Trophoblast cell (in vitro differentiated cells and primary cell): ENCODE data around the gene A1BG.

Experiments
- DNase-seq, 2 donors: peaks; one replicate each; pipeline ENCODE4 v3.0.0-alpha.2; 2016
- H2AFZ ChIP-seq: 2 replicates; pipeline ENCODE4 v1.6.1; 2013; ENCODE audit warnings: low read length, moderate library complexity, mild to moderate bottlenecking; ENCODE audit not compliant: insufficient read depth, poor library complexity
- H2AK5ac ChIP-seq: 2 replicates; pipeline ENCODE4 v1.6.1; 2013; ENCODE audit warnings: mild to moderate bottlenecking, low read length
- H2BK120ac ChIP-seq: 2 replicates; pipeline ENCODE4 v1.6.1; 2013; ENCODE audit warnings: low read length, mild to moderate bottlenecking, moderate library complexity; ENCODE audit not compliant: insufficient read depth, poor library complexity
- H2BK12ac ChIP-seq: 2 replicates; pipeline ENCODE4 v1.6.1; 2013; ENCODE audit warnings: mild to moderate bottlenecking, low read length, moderate library complexity
- H2BK5ac ChIP-seq: 2 replicates; pipeline ENCODE4 v1.6.1; 2013; ENCODE audit warnings: low read length, low read depth, moderate library complexity, mild to moderate bottlenecking; ENCODE audit not compliant: poor library complexity
- H3K14ac ChIP-seq: 2 replicates; pipeline ENCODE4 v1.6.1; 2013; ENCODE audit warnings: mild to moderate bottlenecking, low read length
- H3K18ac ChIP-seq: 2 replicates; pipeline ENCODE4 v1.6.1; 2013; ENCODE audit warnings: mild to moderate bottlenecking, low read length
- H3K23ac ChIP-seq: 2 replicates; pipeline ENCODE4 v1.6.1; 2013; ENCODE audit warnings: low read length
- H3K27ac ChIP-seq: 2 replicates; pipeline ENCODE4 v1.5.1; 2013; ENCODE audit warnings: low read depth, mild to moderate bottlenecking, inconsistent platforms, low read length, moderate library complexity
- H3K27me3 ChIP-seq: 2 replicates; pipeline ENCODE4 v1.6.1; 2013; ENCODE audit warnings: inconsistent platforms, mild to moderate bottlenecking, low read length, moderate library complexity; ENCODE audit not compliant: insufficient read depth
- H3K36me3 ChIP-seq, 2 experiments: 1 replicate in 1 of 2; 2 replicates in 1 of 2; pipeline ENCODE4 v1.6.1; 2013; ENCODE audit warnings: low read length in 2 of 2, mild to moderate bottlenecking in 2 of 2, moderate library complexity in 1 of 2; ENCODE audit not compliant: insufficient read depth in 2 of 2, control insufficient read depth in 1 of 2
- H3K4ac ChIP-seq: 2 replicates; pipeline ENCODE4 v1.6.1; 2013; ENCODE audit warnings: low read depth, mild to moderate bottlenecking, low read length, moderate library complexity
- H3K4me1 ChIP-seq, 2 experiments: 1 replicate in 1 of 2; 2 replicates in 1 of 2; pipeline ENCODE4 v1.6.1; 2013; ENCODE audit warnings: low read length in 2 of 2, mild to moderate bottlenecking in 2 of 2, moderate library complexity in 1 of 2; ENCODE audit not compliant: insufficient read depth in 2 of 2, control insufficient read depth in 1 of 2
- H3K4me2 ChIP-seq: 2 replicates; pipeline ENCODE4 v1.6.1; 2013; ENCODE audit warnings: inconsistent platforms, mild to moderate bottlenecking, low read length, moderate library complexity
- H3K4me3 ChIP-seq: 2 replicates; pipeline ENCODE4 v1.5.1; 2013; ENCODE audit warnings: mild to moderate bottlenecking, low read depth, low read length, inconsistent platforms
- H3K79me1 ChIP-seq: one replicate; pipeline ENCODE4 v1.6.1; 2013; ENCODE audit warnings: low read length
- H3K79me2 ChIP-seq: 2 replicates; pipeline ENCODE4 v1.6.1; 2013; ENCODE audit warnings: low read length, mild to moderate bottlenecking; ENCODE audit not compliant: control insufficient read depth, insufficient read depth, poor library complexity
- H3K9ac ChIP-seq: 2 replicates; pipeline ENCODE4 v1.6.1; 2013; ENCODE audit warnings: mild to moderate bottlenecking, low read length
- H3K9me3 ChIP-seq: 2 replicates; pipeline ENCODE4 v1.6.1; 2013; ENCODE audit warnings: low read depth, mild to moderate bottlenecking, control low read depth, inconsistent platforms, low read length; ENCODE audit not compliant: insufficient read depth
- H4K12ac ChIP-seq: 2 replicates; pipeline ENCODE4 v1.6.1; 2013; ENCODE audit warnings: low read depth, mild to moderate bottlenecking, low read length, moderate library complexity
- H4K8ac ChIP-seq: 2 replicates; pipeline ENCODE4 v1.6.1; 2013; ENCODE audit warnings: low read depth, mild to moderate bottlenecking, low read length, moderate library complexity
- H4K91ac ChIP-seq: one replicate; pipeline ENCODE4 v1.6.1; 2013; ENCODE audit warnings: low read depth, mild to moderate bottlenecking, low read length, moderate library complexity
- whole genome bisulfite sequencing: extraction: QIAGEN DNeasy Blood & Tissue Kit; methylation state at CpG from one replicate; pipeline ENCODE4 v1.1.7; 2013; ENCODE audit warnings: missing lambda C conversion rate; ENCODE audit not compliant: insufficient read length, insufficient coverage; ENCODE audit errors: extremely low coverage; 5-methylcytosine and 5-hydroxymethylcytosine counted together

Gene A1BG

DNA sequence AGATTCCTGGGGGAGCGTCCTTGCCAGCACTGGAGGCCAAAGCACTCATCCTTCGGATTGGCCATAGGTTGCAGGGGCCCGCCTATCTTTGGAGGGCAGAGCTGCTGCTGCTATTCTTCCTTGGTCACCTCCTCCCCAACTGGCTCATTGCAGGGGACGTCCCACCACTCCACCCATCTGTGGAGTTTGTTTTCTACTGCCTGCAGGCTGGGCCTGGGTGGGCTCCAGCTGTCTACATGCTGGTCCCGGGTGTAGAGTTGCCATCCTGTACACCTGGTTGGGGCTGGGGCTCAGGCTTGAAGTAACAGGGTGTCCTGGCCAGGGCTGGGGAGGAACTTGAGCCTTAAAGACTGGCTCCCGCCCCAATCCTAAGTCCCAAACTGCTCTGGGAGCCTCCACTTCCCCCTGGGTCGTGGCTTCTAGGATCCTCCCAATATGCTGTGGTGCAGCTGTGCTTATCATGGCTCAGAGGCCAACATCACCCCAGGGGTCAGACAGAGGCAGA, 44.3 kb upstream of the A1BG start:
- Histone ChIP-seq H3K4me1 (peaks cover 31 to 40% of the 10 kb centered on the region in 2 experiments), H2BK120ac (no peak overlapping the region), H4K8ac (no peak overlapping the region), H3K27me3 (peaks cover 15% of the 10 kb centered on the region), H3K4ac (no peak overlapping the region), H3K79me1 (peaks cover 14% of the 10 kb centered on the region), H3K18ac (no peak overlapping the region), H3K23ac (no peak overlapping the region), H3K9me3 (no peaks in the 10 kb centered on the region), H2AFZ (no peak overlapping the region), H3K14ac (no peak overlapping the region), H4K91ac (no peak overlapping the region), H2BK12ac (no peak overlapping the region), H3K4me2 (no peak overlapping the region), H2AK5ac (no peak overlapping the region), H3K79me2 (peaks cover 3% of the 10 kb centered on the region), H3K4me3 (no peak overlapping the region), H3K9ac (no peak overlapping the region), H2BK5ac (no peak overlapping the region), H3K27ac (no peak overlapping the region), H4K12ac (no peak overlapping the region), H3K36me3 (peaks cover 27% of the 10 kb centered on the region in 2 experiments)
- WGBS: no CpG with 5 or more reads among the region's 7 CpGs
- DNase-seq: no peak

DNA sequence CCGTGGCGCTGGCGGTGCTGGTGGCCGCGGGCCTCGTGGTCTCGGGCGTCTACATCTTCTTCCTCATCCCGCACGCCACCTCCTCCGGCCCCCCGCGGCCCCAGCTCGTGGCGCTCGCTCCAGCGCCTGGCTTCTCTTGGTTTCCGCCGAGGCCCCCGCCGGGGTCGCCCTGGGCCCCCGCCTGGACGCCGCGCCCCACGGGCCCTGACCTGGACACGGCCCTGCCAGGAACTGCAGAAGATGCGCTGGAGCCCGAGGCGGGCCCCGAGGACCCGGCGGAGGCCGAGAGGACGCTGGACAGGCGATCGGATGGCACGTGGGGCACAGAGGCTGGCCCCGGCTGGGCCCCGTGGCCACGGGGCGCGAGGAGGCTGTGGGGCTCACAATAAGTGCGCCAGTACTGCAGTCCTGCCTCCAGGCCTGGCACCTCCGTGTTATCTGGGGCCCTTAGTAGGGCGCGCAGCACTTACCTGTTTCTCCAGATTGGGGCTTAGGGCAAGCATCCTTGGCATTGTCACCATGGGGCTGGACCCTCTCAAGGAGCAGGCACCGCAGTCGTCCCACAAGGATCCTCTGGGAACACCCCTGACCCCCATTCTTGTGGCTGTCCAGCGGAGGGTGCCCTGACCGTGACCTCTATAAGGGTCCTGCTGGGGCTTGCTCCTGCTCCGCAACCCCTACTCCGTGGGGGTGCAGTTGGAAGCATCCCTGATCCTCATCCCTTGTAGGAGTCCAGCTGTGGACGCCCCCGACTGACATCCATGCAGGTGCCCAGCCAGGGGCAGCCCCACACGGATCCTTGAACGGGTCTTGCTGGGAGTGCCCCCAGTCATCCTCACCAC, 43.6 kb upstream of the A1BG start:
- peaks cover 14% of the 10 kb centered on the region for H3K79me1 ChIP-seq
- peak overlapping the region; percentile 39 for H4K8ac ChIP-seq
- no peak overlapping the region for H3K18ac ChIP-seq
- no peak overlapping the region for H3K4ac ChIP-seq
- no peak overlapping the region for H3K14ac ChIP-seq
- peaks cover 30 to 31% of the 10 kb centered on the region in 2 experiments for H3K36me3 ChIP-seq
- peak overlapping the region; percentile 36 for H4K12ac ChIP-seq
- H3K4me2 ChIP-seq: peak overlapping the region; percentile 57
- H2AK5ac ChIP-seq: no peak overlapping the region
- H3K4me1 ChIP-seq: peaks cover 27 to 37% of the 10 kb centered on the region in 2 experiments
- H4K91ac ChIP-seq: no peak overlapping the region
- H3K79me2 ChIP-seq: peaks cover 3% of the 10 kb centered on the region
- H3K23ac ChIP-seq: no peak overlapping the region
- no CpG with 5 or more reads among the region's 58 CpGs for WGBS
- no peaks in the 10 kb centered on the region for H3K9me3 ChIP-seq
- H2AFZ ChIP-seq: no peak overlapping the region
- DNase-seq: no peak
- H3K27ac ChIP-seq: no peak overlapping the region
- no peak overlapping the region for H2BK5ac ChIP-seq
- H3K4me3 ChIP-seq: no peak overlapping the region
- peaks cover 15% of the 10 kb centered on the region for H3K27me3 ChIP-seq
- no peak overlapping the region for H2BK120ac ChIP-seq
- H3K9ac ChIP-seq: no peak overlapping the region
- H2BK12ac ChIP-seq: no peak overlapping the region

DNA sequence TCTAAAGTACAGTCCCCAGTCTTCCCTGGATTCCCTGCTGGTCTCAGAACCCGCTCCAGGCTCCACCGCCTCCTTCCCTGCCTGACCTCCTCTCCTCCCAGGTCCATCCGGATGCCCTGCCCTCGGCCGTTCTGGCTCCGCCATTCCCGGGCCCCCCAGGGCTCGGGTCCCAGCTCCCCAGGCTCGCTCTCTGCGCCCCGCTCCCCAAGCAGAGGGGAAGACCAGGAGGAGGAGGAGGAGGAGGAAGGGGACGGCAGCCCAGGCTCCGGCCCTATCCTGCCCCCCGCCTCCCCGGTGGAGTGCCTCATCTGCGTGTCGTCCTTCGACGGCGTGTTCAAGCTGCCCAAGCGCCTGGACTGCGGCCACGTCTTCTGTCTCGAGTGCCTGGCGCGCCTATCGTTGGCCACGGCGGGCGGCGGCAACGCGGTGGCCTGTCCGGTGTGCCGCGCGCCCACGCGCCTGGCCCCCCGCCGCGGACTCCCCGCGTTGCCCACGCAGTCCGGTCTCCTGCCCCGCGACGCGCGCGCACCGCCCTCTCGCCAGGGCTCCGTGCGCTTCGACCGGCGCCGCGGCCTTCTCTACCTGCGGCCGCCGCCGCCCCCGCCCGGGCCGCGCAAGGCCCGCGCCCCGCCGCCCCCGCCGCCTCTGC, 42.8 kb upstream of the A1BG start:
- Histone ChIP-seq H3K36me3 (peaks cover 35 to 37% of the 10 kb centered on the region in 2 experiments), H3K27ac (no peak overlapping the region), H3K79me1 (peaks cover 12% of the 10 kb centered on the region), H2AK5ac (peak overlapping the region; percentile 57), H4K12ac (peak overlapping the region; percentile 32), H3K9ac (peak overlapping the region; percentile 24), H3K79me2 (peaks cover 3% of the 10 kb centered on the region), H3K9me3 (no peaks in the 10 kb centered on the region), H2AFZ (peak overlapping the region; percentile 57), H2BK12ac (peak overlapping the region; percentile 23), H4K8ac (peak overlapping the region; percentile 82), H3K27me3 (peaks cover 15% of the 10 kb centered on the region), H3K23ac (no peak overlapping the region), H3K14ac (peak overlapping the region; percentile 73), H2BK120ac (peak overlapping the region; percentile 10), H3K4me1 (peaks cover 26 to 37% of the 10 kb centered on the region in 2 experiments), H3K4me2 (peak overlapping the region; percentile 57), H3K18ac (peak overlapping the region; percentile 71), H3K4ac (no peak overlapping the region), H2BK5ac (no peak overlapping the region), H3K4me3 (peak overlapping the region; percentile 41), H4K91ac (peak overlapping the region; percentile 54)
- no CpG with 5 or more reads among the region's 75 CpGs for WGBS
- no peak for DNase-seq

GRCh38 chr19:58395220-58395978, 42.1 kb upstream of the A1BG start, which contains the start of gene RNF225:
Gene RNF225 (plus strand): TSS chr19:58395656. CDS start chr19:58396090, 434 bp downstream.
- Histone ChIP-seq H4K12ac (peak within 1 kb of the TSS; percentile 32), H3K27me3 (peaks cover 15% of the 10 kb centered on the region), H3K18ac (peak within 1 kb of the TSS; percentile 71), H4K8ac (peak within 1 kb of the TSS; percentile 82), H3K4me1 (peaks cover 22 to 31% of the 10 kb centered on the region in 2 experiments), H3K27ac (no peak within 1 kb of the TSS), H3K23ac (no peak within 1 kb of the TSS), H3K9ac (peak within 1 kb of the TSS; percentile 24), H2BK5ac (no peak within 1 kb of the TSS), H3K4me2 (peak within 1 kb of the TSS; percentile 57), H3K14ac (peak within 1 kb of the TSS; percentile 73), H2BK12ac (peak within 1 kb of the TSS; percentile 23), H2AK5ac (peak within 1 kb of the TSS; percentile 57), H3K79me2 (peaks cover 3% of the 10 kb centered on the region), H3K4me3 (peak within 1 kb of the TSS; percentile 41), H3K9me3 (no peaks in the 10 kb centered on the region), H3K36me3 (peaks cover 37 to 40% of the 10 kb centered on the region in 2 experiments), H3K79me1 (peaks cover 8% of the 10 kb centered on the region), H2AFZ (peak within 1 kb of the TSS; percentile 57), H2BK120ac (peak within 1 kb of the TSS; percentile 10), H4K91ac (peak within 1 kb of the TSS; percentile 54), H3K4ac (no peak within 1 kb of the TSS)
- DNase-seq: peak; percentile 78 to 83
- WGBS: no CpG with 5 or more reads among the region's 21 CpGs
